ENCODE measurements around the gene FTSJ3. TPM values are rescaled to one million over a fixed set of nuclear protein-coding genes. Genes with fewer than 3 reads are reported as not detected.

FTSJ3 gene
- total RNA-seq, 2 donors from 2014 or later = 25.2 to 26.0 TPM

- no peak for DNase-seq (ENCODE audit: low spot score)
- intact Hi-C loops (cut with DNase I) = loop anchor here in 1 of 2 donors (10.0 kb wide), 1 partner anchor 57 kb away; the partner anchor contains the start of genes CCDC47 and DDX42
Observed at GRCh38 chr17:63832014-63832413, 4.6 kb upstream of the FTSJ3 start.

- DNase-seq (ENCODE audit: low spot score) = no peak
- intact Hi-C loops (cut with DNase I) = loop anchor here in 1 of 2 donors (10.0 kb wide), 1 partner anchor 57 kb away; the partner anchor contains the start of genes CCDC47 and DDX42
Observed at GRCh38 chr17:63831505-63831904, 4.0 kb upstream of the FTSJ3 start.

GRCh38 chr17:63830904-63831491 lies 3.5 kb upstream of the FTSJ3 start:
- intact Hi-C loops (cut with DNase I) = loop anchor here in 1 of 2 donors (10.0 kb wide), 1 partner anchor 56 kb away; the partner anchor contains the start of genes CCDC47 and DDX42
- DNase-seq (ENCODE audit: low spot score) = no peak

- DNase-seq (ENCODE audit: low spot score) = no peak
- intact Hi-C loops (cut with DNase I) = loop anchor here in 1 of 2 donors (10.0 kb wide), 1 partner anchor 55 kb away; the partner anchor contains the start of genes CCDC47 and DDX42
Observed at GRCh38 chr17:63830278-63830677, 2.8 kb upstream of the FTSJ3 start.

- intact Hi-C loops (cut with DNase I) = no loop called here
- no peak for DNase-seq (ENCODE audit: low spot score)
Observed at GRCh38 chr17:63828936-63829335, 1.5 kb upstream of the FTSJ3 start.

- intact Hi-C loops (cut with DNase I) = no loop called here
- no peak for DNase-seq (ENCODE audit: low spot score)
Observed at GRCh38 chr17:63827801-63828221, 348 bp upstream of the FTSJ3 start.

GRCh38 chr17:63826468-63827001 lies 928 bp downstream of the FTSJ3 start:
- intact Hi-C loops (cut with DNase I) = no loop called here

GRCh38 chr17:63824362-63824761 lies 3.1 kb downstream of the FTSJ3 start:
- no peak for DNase-seq (ENCODE audit: low spot score)
- intact Hi-C loops (cut with DNase I) = no loop called here

More at GRCh38 chr17:63826468-63827001, 928 bp downstream of the FTSJ3 start:
- DNase-seq (ENCODE audit: low spot score) = no peak

- no peak for DNase-seq (ENCODE audit: low spot score)
Observed at GRCh38 chr17:63823659-63824331, 3.7 kb downstream of the FTSJ3 start.

GRCh38 chr17:63822537-63822936 lies 4.9 kb downstream of the FTSJ3 start:
- DNase-seq (ENCODE audit: low spot score) = no peak
- intact Hi-C loops (cut with DNase I) = no loop called here

More at GRCh38 chr17:63823659-63824331, 3.7 kb downstream of the FTSJ3 start:
- intact Hi-C loops (cut with DNase I) = no loop called here

- no peak for DNase-seq (ENCODE audit: low spot score)
- intact Hi-C loops (cut with DNase I) = no loop called here
Observed at GRCh38 chr17:63821804-63822203, 5.7 kb downstream of the FTSJ3 start.

- no peak for DNase-seq (ENCODE audit: low spot score)
- intact Hi-C loops (cut with DNase I) = no loop called here
Observed at GRCh38 chr17:63820963-63821561, 6.4 kb downstream of the FTSJ3 start.

GRCh38 chr17:63819585-63820537 lies 7.6 kb downstream of the FTSJ3 start:
- no peak for DNase-seq (ENCODE audit: low spot score)
- intact Hi-C loops (cut with DNase I) = loop anchor here in 1 of 2 donors (5.0 kb wide), 1 partner anchor 692 kb away; no protein-coding TSS in a partner anchor

GRCh38 chr17:63819131-63819530 lies 8.3 kb downstream of the FTSJ3 start:
- DNase-seq (ENCODE audit: low spot score) = no peak
- intact Hi-C loops (cut with DNase I) = loop anchor here in 1 of 2 donors (5.0 kb wide), 1 partner anchor 693 kb away; no protein-coding TSS in a partner anchor

GRCh38 chr17:63817736-63818385 lies 9.6 kb downstream of the FTSJ3 start:
- intact Hi-C loops (cut with DNase I) = loop anchor here in 1 of 2 donors (5.0 kb wide), 1 partner anchor 694 kb away; no protein-coding TSS in a partner anchor
- DNase-seq (ENCODE audit: low spot score) = no peak

GRCh38 chr17:63816669-63817068 lies 10.8 kb downstream of the FTSJ3 start:
- DNase-seq (ENCODE audit: low spot score) = no peak
- intact Hi-C loops (cut with DNase I) = loop anchor here in 1 of 2 donors (5.0 kb wide), 1 partner anchor 696 kb away; no protein-coding TSS in a partner anchor

- intact Hi-C loops (cut with DNase I) = loop anchor here in 1 of 2 donors (5.0 kb wide), 1 partner anchor 696 kb away; no protein-coding TSS in a partner anchor
- DNase-seq (ENCODE audit: low spot score) = no peak
Observed at GRCh38 chr17:63816123-63816522, 11.3 kb downstream of the FTSJ3 start.

- DNase-seq (ENCODE audit: low spot score) = no peak
- intact Hi-C loops (cut with DNase I) = no loop called here
Observed at GRCh38 chr17:63809970-63810369, 17.5 kb downstream of the FTSJ3 start.

Measured in posterior vena cava (tissue), 2 donors.